Right lobe of liver (tissue), 6 donors: ENCODE measurements around the gene PIWIL4. TPM values are rescaled to one million over a fixed set of nuclear protein-coding genes. Genes with fewer than 3 reads are reported as not detected.
A peak's percentile ranks its signal among the peaks of the same experiment; 100 is the strongest.

Experiments
- ATAC-seq, 4 donors: fragments of 200-7000 bp; cut with Tn5 transposase; one replicate each; pipeline ENCODE4 v1.9.1; 2020; ENCODE audit warnings: mild to moderate bottlenecking in 4 of 4, moderate library complexity in 4 of 4
- DNase-seq, 3 donors: peaks; one replicate each; pipeline ENCODE4 v3.0.0-alpha.2; 2020
- H3K27ac ChIP-seq, 3 donors: fragments of 200-600 bp; one replicate each; pipeline ENCODE4 v1.8.0; 2022
- H3K27me3 ChIP-seq, 2 donors: fragments of 200-600 bp; one replicate each; pipeline ENCODE4 v1.8.0; 2022
- H3K36me3 ChIP-seq, 4 donors: fragments of 200-600 bp; sonication (generic) in 1 of 4; one replicate each; pipeline versions ENCODE4 v1.5.1 to v1.8.0; 2017 to 2022; ENCODE audit warnings: control low read depth in 1 of 4
- H3K4me1 ChIP-seq, 4 donors: fragments of 200-600 bp; sonication (generic) in 1 of 4; one replicate each; pipeline versions ENCODE4 v1.5.1 to v1.8.0; 2017 to 2022; ENCODE audit warnings: control low read depth in 1 of 4
- H3K4me3 ChIP-seq, 3 donors: fragments of 200-600 bp; one replicate each; pipeline ENCODE4 v1.8.0; 2022
- H3K9me3 ChIP-seq, 4 donors: fragments of 200-600 bp; sonication (generic) in 1 of 4; one replicate each; pipeline versions ENCODE4 v1.5.1 to v1.8.0; 2017 to 2022; ENCODE audit warnings: control low read depth in 1 of 4
- POLR2A ChIP-seq: fragments of 450-650 bp; IDR thresholded peaks from one replicate; pipeline ENCODE4 v1.6.1; 2017; ENCODE audit warnings: antibody characterized with exemption, mild to moderate bottlenecking
- WGBS: methylation state at CpG from one replicate; pipeline ENCODE4 v1.1.6; 2018; ENCODE audit warnings: low coverage, low lambda C conversion rate; ENCODE audit not compliant: insufficient coverage; ENCODE audit errors: missing lambda C conversion rate; 5-methylcytosine and 5-hydroxymethylcytosine counted together
- intact Hi-C, 2 donors: fragments of 100-400 bp; cut with DNase I; formaldehyde crosslinking; loops; one replicate each; pipeline versions ENCODE4 v1.11.2 to v1.14.1; 2022
- total RNA-seq, 6 experiments: library from RNA; depleted of rRNA in 2 of 6; stranded (reverse); fragments of >200 nt in 2 of 6; fragmentation: NEBNext Ultra II Directional in 3 of 6; extraction: Animal tissue kit (Norgen Biotek cat#: 25700) in 3 of 6; gene quantifications; one replicate each; pipeline versions ENCODE4 v1.1.0 to v1.2.4, GENCODE V29; 2016 to 2023
- TF ChIP-seq, protein P1 (sequence below), 4 donors: fragments of 200-600 bp in 3 of 4; fragments of 450-650 bp in 1 of 4; IDR thresholded peaks; one replicate each; pipeline versions ENCODE4 v1.5.1 to v1.8.0; 2016 to 2022; ENCODE audit warnings: antibody characterized with exemption in 4 of 4, mild to moderate bottlenecking in 2 of 4
- donor health status: DM: no; HTN: yes; CAD: no.
- donor health status: DM: no; HTN: no; CAD: no.
- donor health status: DM: no; HTN: no; CAD: no.
- donor health status: DM: no; HTN: yes; CAD: no.
- donor health status: DM: no; HTN: yes; CAD: no.

PIWIL4 gene
- total RNA-seq, 6 experiments from 2014 or later: 0.12 to 0.71 (median 0.51) TPM

DNA sequence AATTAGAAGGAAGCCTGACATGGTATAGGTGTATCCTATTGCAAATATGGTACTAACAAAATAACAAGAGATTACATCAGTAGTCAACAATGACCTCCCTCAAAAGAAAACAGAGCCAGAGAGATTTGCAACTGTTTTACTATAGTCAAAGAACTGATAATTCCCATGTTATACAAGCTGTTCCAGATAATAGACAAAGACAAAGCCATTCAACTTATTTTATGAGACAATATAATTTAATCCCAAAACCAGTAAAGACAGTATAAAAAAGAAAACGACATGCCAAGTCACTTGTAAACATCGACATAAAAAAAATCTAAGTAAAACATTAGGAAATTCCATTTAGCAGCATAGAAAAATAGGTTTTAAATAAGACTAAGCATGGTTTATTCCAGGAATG lies 65.2 kb downstream of the PIWIL4 start:
- TF ChIP-seq POLR2A: no peak
- TF ChIP-seq, protein P1, sequence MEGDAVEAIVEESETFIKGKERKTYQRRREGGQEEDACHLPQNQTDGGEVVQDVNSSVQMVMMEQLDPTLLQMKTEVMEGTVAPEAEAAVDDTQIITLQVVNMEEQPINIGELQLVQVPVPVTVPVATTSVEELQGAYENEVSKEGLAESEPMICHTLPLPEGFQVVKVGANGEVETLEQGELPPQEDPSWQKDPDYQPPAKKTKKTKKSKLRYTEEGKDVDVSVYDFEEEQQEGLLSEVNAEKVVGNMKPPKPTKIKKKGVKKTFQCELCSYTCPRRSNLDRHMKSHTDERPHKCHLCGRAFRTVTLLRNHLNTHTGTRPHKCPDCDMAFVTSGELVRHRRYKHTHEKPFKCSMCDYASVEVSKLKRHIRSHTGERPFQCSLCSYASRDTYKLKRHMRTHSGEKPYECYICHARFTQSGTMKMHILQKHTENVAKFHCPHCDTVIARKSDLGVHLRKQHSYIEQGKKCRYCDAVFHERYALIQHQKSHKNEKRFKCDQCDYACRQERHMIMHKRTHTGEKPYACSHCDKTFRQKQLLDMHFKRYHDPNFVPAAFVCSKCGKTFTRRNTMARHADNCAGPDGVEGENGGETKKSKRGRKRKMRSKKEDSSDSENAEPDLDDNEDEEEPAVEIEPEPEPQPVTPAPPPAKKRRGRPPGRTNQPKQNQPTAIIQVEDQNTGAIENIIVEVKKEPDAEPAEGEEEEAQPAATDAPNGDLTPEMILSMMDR (IDR thresholded peaks at IDR 0.05): no peak
- Histone ChIP-seq H3K36me3 (no peaks in the 10 kb centered on the region), H3K9me3 (no peaks in the 10 kb centered on the region), H3K27ac (no peak overlapping the region), H3K4me3 (no peak overlapping the region), H3K4me1 (no peaks in the 10 kb centered on the region), H3K27me3 (no peaks in the 10 kb centered on the region)
- DNase-seq (no peak), ATAC-seq (no peak)
- WGBS: 69% methylated on average over 2 of the region's 2 CpGs
- intact Hi-C loops: no loop called here

DNA sequence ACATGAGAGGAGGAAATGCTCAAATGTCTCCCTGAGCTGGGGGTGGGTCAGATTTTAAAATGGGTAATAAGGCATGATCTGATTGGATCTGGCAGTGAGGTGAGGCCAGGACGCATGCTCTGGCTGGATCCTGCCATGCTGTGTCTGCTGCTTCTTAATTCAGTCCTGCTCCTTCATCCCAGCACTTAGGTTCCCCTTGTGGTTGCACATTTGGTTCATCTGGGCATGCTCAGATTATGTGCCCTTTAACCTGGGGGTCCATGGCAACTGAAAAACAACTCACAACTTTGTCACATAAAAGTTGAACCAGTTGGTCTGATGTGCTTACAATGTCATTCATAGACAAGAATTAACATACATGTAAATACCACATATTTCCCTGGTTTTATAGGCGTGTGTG lies 67.9 kb downstream of the PIWIL4 start:
- intact Hi-C loops: no loop called here
- no peaks in the 10 kb centered on the region for H3K4me1 ChIP-seq
- DNase-seq (no peak), ATAC-seq (no peak)
- no peaks in the 10 kb centered on the region for H3K36me3 ChIP-seq
- WGBS: 90% methylated on average over 1 of the region's 2 CpGs
- TF ChIP-seq POLR2A: no peak
- TF ChIP-seq, protein P1 (IDR thresholded peaks at IDR 0.05): no peak
- H3K4me3 ChIP-seq: no peak overlapping the region
- no peak overlapping the region for H3K27ac ChIP-seq
- H3K9me3 ChIP-seq: no peaks in the 10 kb centered on the region
- no peaks in the 10 kb centered on the region for H3K27me3 ChIP-seq

DNA sequence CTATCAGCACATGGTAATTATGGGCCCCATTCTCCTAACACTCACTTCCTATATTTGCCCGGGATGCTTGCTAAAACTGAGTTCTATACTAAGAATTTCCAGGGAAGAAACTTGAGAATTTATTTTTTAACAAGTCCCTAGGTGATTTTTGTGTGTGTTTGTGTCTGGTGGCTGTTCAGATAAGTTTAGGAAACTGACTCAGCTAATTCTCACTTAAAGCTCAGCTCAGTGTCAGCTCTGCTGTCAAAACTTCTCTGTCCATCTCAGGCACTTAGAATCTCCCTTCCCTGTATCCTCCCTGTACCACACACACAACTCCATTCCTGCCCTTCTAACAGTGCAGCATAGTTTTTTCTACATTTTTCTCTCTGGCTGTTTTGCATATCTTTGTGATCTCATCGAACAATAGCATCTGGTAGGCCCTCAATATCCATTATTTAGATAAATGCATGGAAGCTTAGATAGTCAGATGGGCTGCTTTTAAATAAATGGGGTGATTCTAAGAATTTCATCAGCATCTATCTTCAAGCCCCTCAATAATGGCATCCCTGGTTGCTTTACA lies 69.3 kb downstream of the PIWIL4 start:
- no peaks in the 10 kb centered on the region for H3K36me3 ChIP-seq
- whole genome bisulfite sequencing: 50% methylated on average over 1 of the region's 2 CpGs
- intact Hi-C loops: no loop called here

DNA sequence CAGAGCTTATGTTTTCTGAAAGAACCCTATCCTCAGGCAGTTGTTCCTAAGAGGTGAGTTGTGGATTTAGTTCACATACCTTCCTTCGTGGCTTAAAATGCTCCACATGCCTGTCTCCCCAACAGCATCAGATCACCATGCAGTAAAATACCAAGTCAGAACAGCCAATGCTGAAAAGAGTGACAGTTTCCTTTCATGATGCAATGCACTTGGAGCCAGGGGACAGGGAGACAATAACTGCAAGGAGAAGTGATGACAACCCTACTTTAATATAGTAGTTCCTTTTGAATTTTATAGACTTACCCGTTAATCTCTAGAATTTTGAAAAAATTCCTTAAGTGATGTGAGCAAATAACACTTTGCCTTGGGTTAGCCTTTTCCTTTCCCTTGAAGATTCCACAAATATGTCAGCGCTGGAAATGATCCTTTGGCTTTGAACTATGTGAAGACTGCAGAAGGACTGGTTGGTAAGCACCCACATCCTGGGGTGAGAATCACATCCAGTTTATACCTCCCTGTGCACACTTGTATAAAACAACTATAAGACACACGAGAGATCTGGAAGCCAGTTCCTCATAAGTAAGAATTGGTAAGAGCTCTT lies 71.2 kb downstream of the PIWIL4 start:
- Histone ChIP-seq H3K4me3 (no peak overlapping the region), H3K27me3 (no peaks in the 10 kb centered on the region), H3K36me3 (no peaks in the 10 kb centered on the region), H3K9me3 (no peaks in the 10 kb centered on the region), H3K4me1 (no peaks in the 10 kb centered on the region), H3K27ac (peak overlapping the region in 2 of 3 donors; percentile 40 to 47)
- 31% methylated on average over 4 of the region's 4 CpGs for WGBS
- no peak for TF ChIP-seq POLR2A
- intact Hi-C loops: no loop called here
- no peak for DNase-seq
- ATAC-seq: peak in 3 of 4 donors; percentile 19 to 48 (median 36)

More for the DNA sequence above, 69.3 kb downstream of the PIWIL4 start:
- DNase-seq (no peak), ATAC-seq (no peak)
- H3K4me3 ChIP-seq: no peak overlapping the region
- no peak overlapping the region for H3K27ac ChIP-seq
- no peaks in the 10 kb centered on the region for H3K4me1 ChIP-seq
- no peaks in the 10 kb centered on the region for H3K27me3 ChIP-seq
- no peak for TF ChIP-seq POLR2A
- TF ChIP-seq, protein P1 (IDR thresholded peaks at IDR 0.05): no peak
- no peaks in the 10 kb centered on the region for H3K9me3 ChIP-seq

DNA sequence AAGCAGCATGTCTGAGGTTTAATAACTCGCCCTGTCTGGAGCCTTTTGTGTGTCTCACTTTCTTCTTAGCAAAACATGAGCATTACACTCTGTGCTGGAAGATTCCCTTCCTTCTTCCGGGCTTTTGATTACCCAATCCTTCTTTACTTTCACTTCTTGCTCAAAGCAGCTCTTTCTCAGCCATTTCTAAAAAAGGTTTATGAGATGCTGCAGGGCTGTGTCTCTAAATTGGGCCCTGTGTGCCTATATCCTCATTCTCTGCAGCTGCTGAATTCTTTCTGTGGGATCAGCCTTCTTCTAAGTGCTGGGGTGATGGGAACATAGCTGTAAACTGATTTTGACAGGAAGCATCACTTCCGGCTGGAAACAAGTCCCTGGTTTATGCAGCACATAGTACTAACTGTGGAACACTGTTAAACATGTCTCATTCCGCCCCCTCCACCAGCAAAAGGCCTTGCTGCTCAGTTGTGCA lies 71.8 kb downstream of the PIWIL4 start:
- intact Hi-C loops: no loop called here
- peak; percentile 48 to 78 (median 69) for ATAC-seq
- no peak for TF ChIP-seq POLR2A
- TF ChIP-seq, protein P1 (IDR thresholded peaks at IDR 0.05): no peak
- H3K4me3 ChIP-seq: no peak overlapping the region
- H3K27me3 ChIP-seq: no peaks in the 10 kb centered on the region
- WGBS: 24% methylated on average over 3 of the region's 4 CpGs
- peak overlapping the region in 2 of 3 donors; percentile 40 to 47 for H3K27ac ChIP-seq
- DNase-seq: no peak
- H3K9me3 ChIP-seq: no peaks in the 10 kb centered on the region
- no peaks in the 10 kb centered on the region for H3K4me1 ChIP-seq
- no peaks in the 10 kb centered on the region for H3K36me3 ChIP-seq
